ENCODE measurements around the gene MEGF9.

DNA sequence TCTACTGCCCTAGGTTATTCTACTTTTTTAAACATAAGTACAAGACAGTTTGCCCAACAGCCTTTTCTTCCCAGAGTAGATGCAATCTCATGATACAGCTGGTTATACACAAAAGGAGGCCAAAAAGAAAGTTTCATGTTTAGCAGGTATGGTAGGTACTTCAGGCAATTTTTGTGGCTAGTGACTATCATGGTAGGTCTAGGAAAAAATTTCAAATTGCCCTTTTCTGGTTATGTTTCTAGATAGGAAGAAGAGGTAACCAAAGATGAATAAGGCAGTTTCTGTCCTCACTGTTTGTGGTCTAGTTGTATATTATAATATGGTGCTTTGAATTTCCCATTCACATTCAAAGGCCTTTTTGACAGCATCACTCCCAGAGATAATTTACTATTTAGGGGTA, 19.7 kb downstream of the MEGF9 start:
- TF ChIP-seq, protein P1, sequence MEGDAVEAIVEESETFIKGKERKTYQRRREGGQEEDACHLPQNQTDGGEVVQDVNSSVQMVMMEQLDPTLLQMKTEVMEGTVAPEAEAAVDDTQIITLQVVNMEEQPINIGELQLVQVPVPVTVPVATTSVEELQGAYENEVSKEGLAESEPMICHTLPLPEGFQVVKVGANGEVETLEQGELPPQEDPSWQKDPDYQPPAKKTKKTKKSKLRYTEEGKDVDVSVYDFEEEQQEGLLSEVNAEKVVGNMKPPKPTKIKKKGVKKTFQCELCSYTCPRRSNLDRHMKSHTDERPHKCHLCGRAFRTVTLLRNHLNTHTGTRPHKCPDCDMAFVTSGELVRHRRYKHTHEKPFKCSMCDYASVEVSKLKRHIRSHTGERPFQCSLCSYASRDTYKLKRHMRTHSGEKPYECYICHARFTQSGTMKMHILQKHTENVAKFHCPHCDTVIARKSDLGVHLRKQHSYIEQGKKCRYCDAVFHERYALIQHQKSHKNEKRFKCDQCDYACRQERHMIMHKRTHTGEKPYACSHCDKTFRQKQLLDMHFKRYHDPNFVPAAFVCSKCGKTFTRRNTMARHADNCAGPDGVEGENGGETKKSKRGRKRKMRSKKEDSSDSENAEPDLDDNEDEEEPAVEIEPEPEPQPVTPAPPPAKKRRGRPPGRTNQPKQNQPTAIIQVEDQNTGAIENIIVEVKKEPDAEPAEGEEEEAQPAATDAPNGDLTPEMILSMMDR (conservative IDR thresholded peaks at IDR 0.05 in 1 of 2, IDR thresholded peaks at IDR 0.05 in 1 of 2; ENCODE audit: extremely low read depth in 1 of 2, insufficient read depth in 1 of 2, low read depth in 1 of 2, low read length in 2 of 2), result no peak
- no peak for TF ChIP-seq EZH2 (IDR thresholded peaks at IDR 0.05; ENCODE audit: borderline replicate concordance, low read length)
